GM18858 (cell line): ENCODE data around the gene TRIM26.

Experiments used
- ATAC-seq: cut with Tn5 transposase; IDR thresholded peaks from one replicate; pipeline ENCODE4 v1.9.1; 2021; ENCODE audit not compliant: unreplicated experiment

Gene TRIM26

GRCh38 chr6:30211899-30212298, 1.3 kb downstream of the TRIM26 start:
- no peak for ATAC-seq

- no peak for ATAC-seq
Measured at GRCh38 chr6:30211306-30211705, 1.9 kb downstream of the TRIM26 start.

GRCh38 chr6:30207619-30208295, 5.4 kb downstream of the TRIM26 start:
- no peak for ATAC-seq

GRCh38 chr6:30206799-30207618, 6.2 kb downstream of the TRIM26 start:
- no peak for ATAC-seq

DNA sequence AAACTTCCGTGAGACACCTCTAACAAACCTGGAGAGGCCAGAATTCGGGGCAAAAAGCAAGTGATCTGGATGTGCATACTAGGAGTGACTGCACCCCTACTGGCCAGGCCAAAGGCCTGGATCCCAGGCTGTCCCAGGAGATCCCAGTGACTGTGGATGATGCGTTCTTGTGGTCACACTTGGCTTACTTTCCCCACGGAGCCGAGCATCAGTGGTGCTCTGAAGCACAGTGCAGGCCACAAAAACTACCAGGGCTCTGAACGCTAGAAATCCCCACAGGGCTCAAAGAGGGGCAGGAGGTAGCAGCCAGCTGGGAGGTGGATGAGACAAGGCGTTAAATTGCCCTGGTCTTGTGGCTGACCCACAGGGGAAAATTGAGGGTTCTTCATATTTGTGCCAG, 7.1 kb downstream of the TRIM26 start:
- ATAC-seq, result no peak

GRCh38 chr6:30204116-30204515, 9.1 kb downstream of the TRIM26 start:
- ATAC-seq, result no peak

GRCh38 chr6:30202366-30202765, 10.8 kb downstream of the TRIM26 start:
- no peak for ATAC-seq

- no peak for ATAC-seq
Measured at GRCh38 chr6:30200551-30201281, 12.5 kb downstream of the TRIM26 start.

DNA sequence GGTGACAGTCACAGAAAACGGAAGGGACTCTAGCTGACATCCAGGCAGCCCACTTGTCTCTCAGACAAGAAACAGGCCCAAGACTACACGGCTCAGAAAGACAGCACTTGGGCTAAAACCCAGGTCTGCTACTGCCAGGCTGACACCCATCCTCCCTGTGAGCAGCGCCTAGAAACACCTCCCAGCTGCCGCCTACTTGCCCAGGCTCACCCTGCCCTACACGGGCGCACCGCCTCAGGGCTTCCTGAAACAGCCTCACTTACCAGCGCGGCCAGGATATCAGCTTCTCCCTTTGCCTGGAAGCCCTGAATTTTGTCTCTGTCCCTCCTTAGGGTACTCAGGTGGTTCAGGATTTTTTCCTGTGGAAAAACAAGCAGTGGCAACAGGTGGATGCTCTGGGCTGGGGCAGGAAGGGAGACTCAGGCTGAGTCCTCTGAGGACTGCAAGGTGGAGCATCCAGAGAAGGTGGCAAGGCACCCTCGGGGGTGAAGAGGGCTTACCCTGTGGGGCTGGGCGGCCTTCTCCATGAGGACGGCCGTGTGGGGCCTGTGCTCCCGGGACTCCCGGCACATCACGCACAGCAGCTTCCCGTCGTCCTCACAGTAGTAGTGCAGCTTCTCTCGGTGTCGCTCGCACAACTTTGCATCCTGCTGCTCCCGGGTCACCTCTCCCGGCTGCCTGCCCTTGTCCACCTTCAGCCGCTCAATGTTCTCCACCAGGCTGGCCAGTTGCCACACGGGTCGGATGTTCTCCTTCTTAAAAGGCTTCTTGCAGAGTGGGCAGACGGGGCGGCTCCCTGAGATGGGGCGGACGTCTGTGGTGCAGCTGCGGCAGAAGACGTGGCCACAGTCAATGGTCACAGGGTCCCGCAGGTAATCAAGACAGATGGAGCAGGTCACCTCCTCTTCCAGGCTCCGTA, 14.8 kb downstream of the TRIM26 start:
- ATAC-seq, result no peak

GRCh38 chr6:30196376-30196775, 16.8 kb downstream of the TRIM26 start:
- ATAC-seq, result no peak

DNA sequence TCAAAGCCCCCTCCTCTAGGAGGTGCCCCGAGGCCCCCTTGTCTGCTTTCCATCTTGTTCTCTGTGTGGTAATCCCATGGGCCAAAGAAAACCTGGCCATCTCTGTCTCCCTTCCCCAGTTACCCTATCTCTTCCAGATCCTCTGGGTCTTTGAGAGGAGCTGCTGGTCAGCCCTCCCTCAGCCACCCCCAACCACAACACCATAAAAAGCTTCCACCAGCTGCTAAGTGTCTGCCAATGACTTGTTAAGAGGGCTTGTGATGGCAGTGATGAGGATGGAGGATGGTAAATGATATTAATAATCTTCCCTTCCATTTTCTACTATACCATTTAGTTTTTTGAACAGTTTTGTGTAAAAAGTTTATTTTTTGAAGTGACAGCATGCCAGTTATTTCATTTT, 17.3 kb downstream of the TRIM26 start:
- ATAC-seq, result no peak

GRCh38 chr6:30194797-30195690, 18.2 kb downstream of the TRIM26 start:
- ATAC-seq, result no peak

DNA sequence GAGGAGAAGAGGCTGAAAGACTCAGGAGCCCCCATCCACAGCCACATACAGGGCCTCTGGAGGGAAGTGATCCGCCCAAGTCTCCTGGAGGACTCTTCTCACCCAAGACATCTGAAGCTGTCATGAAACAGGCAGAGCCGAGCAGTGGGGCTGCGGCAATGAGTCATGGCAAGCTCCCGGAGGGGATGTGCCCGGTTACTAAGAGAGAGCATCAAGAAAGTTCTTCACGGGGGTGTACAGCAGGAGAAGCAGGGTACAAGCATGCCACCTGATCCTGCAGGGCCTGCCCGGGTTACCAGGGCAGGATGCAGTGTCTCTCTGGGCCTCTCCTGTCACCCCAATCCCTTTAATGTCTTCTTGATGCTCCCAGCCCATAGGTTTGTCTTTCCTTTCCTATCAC, 21.1 kb downstream of the TRIM26 start:
- no peak for ATAC-seq

GRCh38 chr6:30188541-30188940, 24.7 kb downstream of the TRIM26 start:
- ATAC-seq, result no peak

DNA sequence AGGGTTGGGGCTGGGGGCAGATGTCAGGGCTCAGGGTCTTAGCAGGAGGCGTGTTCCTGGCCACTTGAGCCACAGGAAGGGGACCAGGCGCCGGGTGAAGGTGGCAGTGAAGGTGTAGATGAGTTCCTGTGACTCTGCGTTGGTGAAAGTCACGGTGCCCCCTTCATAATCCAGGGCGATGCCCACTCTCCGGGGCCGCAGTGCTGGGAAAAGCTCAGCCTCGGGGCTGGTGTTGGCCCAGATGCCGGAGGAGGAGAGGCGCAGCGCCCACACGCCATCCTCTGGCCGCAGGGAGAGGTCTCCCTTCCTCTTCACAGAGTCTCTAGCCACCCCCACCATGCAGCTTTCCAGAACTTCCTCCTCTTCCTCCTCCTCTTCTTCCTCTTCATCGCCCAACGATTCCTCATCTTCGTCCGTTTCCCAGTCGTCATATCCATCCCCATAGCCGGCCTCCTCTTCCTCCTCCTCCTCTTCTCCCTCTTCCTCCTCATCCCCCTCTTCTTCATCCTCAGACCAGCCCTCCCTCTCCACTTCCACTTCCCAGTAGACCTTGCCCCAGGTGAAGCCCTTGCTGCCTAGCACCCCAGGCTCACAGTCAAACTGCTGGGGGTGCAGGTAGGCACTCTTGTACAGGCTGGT, 27.2 kb downstream of the TRIM26 start:
- ATAC-seq, result no peak

GRCh38 chr6:30184417-30185031, 28.7 kb downstream of the TRIM26 start:
- ATAC-seq, result no peak

DNA sequence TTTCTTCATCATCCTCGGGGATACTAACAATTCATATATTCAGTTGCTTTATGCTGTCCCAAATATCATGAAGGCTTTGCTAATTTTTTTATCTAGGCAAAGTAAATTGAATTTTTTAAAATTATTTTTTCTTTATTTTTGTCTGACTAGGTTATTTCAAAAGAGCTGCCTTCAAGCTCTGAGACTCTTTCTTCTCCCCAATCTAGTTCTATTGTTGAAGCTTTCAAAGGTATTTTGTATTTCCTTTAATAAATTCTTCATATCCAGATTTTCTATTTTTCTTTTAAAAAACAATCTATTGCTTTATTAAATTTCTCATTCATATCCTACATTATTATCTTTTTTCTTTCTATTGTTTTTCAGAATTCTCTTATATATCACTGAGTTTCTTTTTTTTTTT, 33.1 kb downstream of the TRIM26 start:
- no peak for ATAC-seq

- ATAC-seq, result no peak
Measured at GRCh38 chr6:30178837-30179236, 34.4 kb downstream of the TRIM26 start.

GRCh38 chr6:30175765-30176164, 37.4 kb downstream of the TRIM26 start:
- no peak for ATAC-seq
